ENCODE measurements around the gene UVRAG. TPM values are rescaled to one million over a fixed set of nuclear protein-coding genes. Genes with fewer than 3 reads are reported as not detected.
A peak's percentile ranks its signal among the peaks of the same experiment; 100 is the strongest.

UVRAG gene
- total and polyA plus RNA-seq, 5 donors from 2014 or later: 13.7 to 37.2 (median 16.6) TPM

GRCh38 chr11:75821202-75821601 is 6.2 kb downstream of the UVRAG start:
- Histone ChIP-seq H3K36me3 (ENCODE audit: control insufficient read depth, insufficient read depth, low read length) (peaks cover 6% of the 10 kb centered on the region), H3K27ac (ENCODE audit: insufficient read depth, low read length, poor library complexity, severe bottlenecking) (no peak overlapping the region), H3K4me1 (ENCODE audit: control insufficient read depth, insufficient read depth, low read length, poor library complexity, severe bottlenecking) (peaks cover 35% of the 10 kb centered on the region), H3K4me3 (ENCODE audit: low read depth, low read length) (no peak overlapping the region), H3K9me3 (ENCODE audit: control insufficient read depth in 2 of 2, low read length in 2 of 2) (no peaks in the 10 kb centered on the region), H3K27me3 (ENCODE audit: control insufficient read depth, insufficient read depth, low read length) (no peaks in the 10 kb centered on the region)
- peaks cover 26% of the 10 kb centered on the region for H3K36me3 Mint-ChIP-seq
- peaks cover 15 to 62% (median 41%) of the 10 kb centered on the region in 4 donors for H3K4me1 Mint-ChIP-seq
- no peaks in the 10 kb centered on the region for H3K9me3 Mint-ChIP-seq
- H3K27me3 Mint-ChIP-seq: no peaks in the 10 kb centered on the region
- H3K27ac Mint-ChIP-seq: peak overlapping the region in 1 of 3 donors; percentile 66
- H3K4me3 Mint-ChIP-seq: peak overlapping the region in 2 of 4 donors; percentile 47 to 52
- DNase-seq (no peak), ATAC-seq (ENCODE audit: low read depth in 2 of 2) (no peak)

GRCh38 chr11:75822541-75822940 is 7.5 kb downstream of the UVRAG start:
- Mint-ChIP-seq H3K27ac (peak overlapping the region in 1 of 3 donors; percentile 88), H3K4me1 (peaks cover 21 to 72% (median 50%) of the 10 kb centered on the region in 4 donors), H3K4me3 (peak overlapping the region in 3 of 4 donors; percentile 30 to 68 (median 38)), H3K36me3 (peaks cover 31% of the 10 kb centered on the region), H3K27me3 (no peaks in the 10 kb centered on the region), H3K9me3 (no peaks in the 10 kb centered on the region)
- no peak for DNase-seq
- Histone ChIP-seq H3K27ac (ENCODE audit: insufficient read depth, low read length, poor library complexity, severe bottlenecking) (no peak overlapping the region), H3K27me3 (ENCODE audit: control insufficient read depth, insufficient read depth, low read length) (no peaks in the 10 kb centered on the region), H3K9me3 (ENCODE audit: control insufficient read depth in 2 of 2, low read length in 2 of 2) (no peaks in the 10 kb centered on the region), H3K4me3 (ENCODE audit: low read depth, low read length) (no peak overlapping the region), H3K36me3 (ENCODE audit: control insufficient read depth, insufficient read depth, low read length) (peaks cover 6% of the 10 kb centered on the region), H3K4me1 (ENCODE audit: control insufficient read depth, insufficient read depth, low read length, poor library complexity, severe bottlenecking) (peaks cover 23% of the 10 kb centered on the region)
- no peak for ATAC-seq (ENCODE audit: low read depth in 2 of 2)

GRCh38 chr11:75823415-75823814 is 8.4 kb downstream of the UVRAG start:
- peak overlapping the region; percentile 45 for H3K27ac ChIP-seq (ENCODE audit: insufficient read depth, low read length, poor library complexity, severe bottlenecking)
- Mint-ChIP-seq H3K4me1 (peaks cover 18 to 70% (median 49%) of the 10 kb centered on the region in 4 donors), H3K4me3 (peak overlapping the region; percentile 21 to 43 (median 35))

GRCh38 chr11:75823946-75824345 is 8.9 kb downstream of the UVRAG start:
- Histone ChIP-seq H3K4me3 (ENCODE audit: low read depth, low read length) (peak overlapping the region; percentile 69), H3K36me3 (ENCODE audit: control insufficient read depth, insufficient read depth, low read length) (peaks cover 6% of the 10 kb centered on the region), H3K27me3 (ENCODE audit: control insufficient read depth, insufficient read depth, low read length) (no peaks in the 10 kb centered on the region), H3K4me1 (ENCODE audit: control insufficient read depth, insufficient read depth, low read length, poor library complexity, severe bottlenecking) (peaks cover 21% of the 10 kb centered on the region), H3K27ac (ENCODE audit: insufficient read depth, low read length, poor library complexity, severe bottlenecking) (peak overlapping the region; percentile 45), H3K9me3 (ENCODE audit: control insufficient read depth in 2 of 2, low read length in 2 of 2) (no peaks in the 10 kb centered on the region)
- peak overlapping the region in 2 of 3 donors; percentile 54 to 58 for H3K27ac Mint-ChIP-seq
- no peak for DNase-seq
- peak overlapping the region; percentile 6 to 77 (median 30) for H3K4me3 Mint-ChIP-seq
- H3K9me3 Mint-ChIP-seq: no peaks in the 10 kb centered on the region
- ATAC-seq (ENCODE audit: low read depth in 2 of 2): no peak
- peaks cover 18 to 65% (median 45%) of the 10 kb centered on the region in 4 donors for H3K4me1 Mint-ChIP-seq
- H3K36me3 Mint-ChIP-seq: peaks cover 31% of the 10 kb centered on the region
- H3K27me3 Mint-ChIP-seq: no peaks in the 10 kb centered on the region

More at GRCh38 chr11:75823415-75823814, 8.4 kb downstream of the UVRAG start:
- DNase-seq (peak in 1 of 3 donors; percentile 35), ATAC-seq (ENCODE audit: low read depth in 2 of 2) (peak; percentile 38 to 47)
- Mint-ChIP-seq H3K36me3 (peaks cover 31% of the 10 kb centered on the region), H3K27ac (peak overlapping the region in 1 of 3 donors; percentile 58), H3K27me3 (no peaks in the 10 kb centered on the region), H3K9me3 (no peaks in the 10 kb centered on the region)
- Histone ChIP-seq H3K36me3 (ENCODE audit: control insufficient read depth, insufficient read depth, low read length) (peaks cover 6% of the 10 kb centered on the region), H3K27me3 (ENCODE audit: control insufficient read depth, insufficient read depth, low read length) (no peaks in the 10 kb centered on the region), H3K4me1 (ENCODE audit: control insufficient read depth, insufficient read depth, low read length, poor library complexity, severe bottlenecking) (peaks cover 21% of the 10 kb centered on the region), H3K4me3 (ENCODE audit: low read depth, low read length) (peak overlapping the region; percentile 69), H3K9me3 (ENCODE audit: control insufficient read depth in 2 of 2, low read length in 2 of 2) (no peaks in the 10 kb centered on the region)

GRCh38 chr11:75826461-75827230 is 11.6 kb downstream of the UVRAG start:
- H3K36me3 Mint-ChIP-seq: peaks cover 27% of the 10 kb centered on the region
- H3K9me3 Mint-ChIP-seq: no peaks in the 10 kb centered on the region
- no peak overlapping the region for H3K4me3 ChIP-seq (ENCODE audit: low read depth, low read length)
- no peak overlapping the region for H3K27ac ChIP-seq (ENCODE audit: insufficient read depth, low read length, poor library complexity, severe bottlenecking)
- no peaks in the 10 kb centered on the region for H3K9me3 ChIP-seq (ENCODE audit: control insufficient read depth in 2 of 2, low read length in 2 of 2)
- no peaks in the 10 kb centered on the region for H3K27me3 Mint-ChIP-seq
- H3K27ac Mint-ChIP-seq: peak overlapping the region in 2 of 3 donors; percentile 40 to 78
- DNase-seq: no peak
- H3K4me1 ChIP-seq (ENCODE audit: control insufficient read depth, insufficient read depth, low read length, poor library complexity, severe bottlenecking): peaks cover 16% of the 10 kb centered on the region
- H3K27me3 ChIP-seq (ENCODE audit: control insufficient read depth, insufficient read depth, low read length): no peaks in the 10 kb centered on the region
- no peak for ATAC-seq (ENCODE audit: low read depth in 2 of 2)
- peaks cover 6% of the 10 kb centered on the region for H3K36me3 ChIP-seq (ENCODE audit: control insufficient read depth, insufficient read depth, low read length)
- H3K4me3 Mint-ChIP-seq: peak overlapping the region in 2 of 4 donors; percentile 35 to 40
- H3K4me1 Mint-ChIP-seq: peaks cover 22 to 56% (median 42%) of the 10 kb centered on the region in 4 donors

- H3K9me3 ChIP-seq (ENCODE audit: control insufficient read depth in 2 of 2, low read length in 2 of 2): no peaks in the 10 kb centered on the region
- Mint-ChIP-seq H3K27ac (peak overlapping the region in 1 of 3 donors; percentile 41), H3K4me3 (no peak overlapping the region), H3K9me3 (no peaks in the 10 kb centered on the region), H3K4me1 (peaks cover 22 to 65% (median 42%) of the 10 kb centered on the region in 4 donors), H3K27me3 (no peaks in the 10 kb centered on the region), H3K36me3 (peaks cover 25% of the 10 kb centered on the region)
- no peak overlapping the region for H3K4me3 ChIP-seq (ENCODE audit: low read depth, low read length)
- DNase-seq (no peak), ATAC-seq (ENCODE audit: low read depth in 2 of 2) (no peak)
- H3K36me3 ChIP-seq (ENCODE audit: control insufficient read depth, insufficient read depth, low read length): peaks cover 2% of the 10 kb centered on the region
- H3K27me3 ChIP-seq (ENCODE audit: control insufficient read depth, insufficient read depth, low read length): no peaks in the 10 kb centered on the region
- no peak overlapping the region for H3K27ac ChIP-seq (ENCODE audit: insufficient read depth, low read length, poor library complexity, severe bottlenecking)
- peaks cover 16% of the 10 kb centered on the region for H3K4me1 ChIP-seq (ENCODE audit: control insufficient read depth, insufficient read depth, low read length, poor library complexity, severe bottlenecking)
Measured at GRCh38 chr11:75827562-75827961, 12.6 kb downstream of the UVRAG start.

GRCh38 chr11:75831915-75832502 is 17.0 kb downstream of the UVRAG start:
- Mint-ChIP-seq H3K4me3 (no peak overlapping the region), H3K4me1 (peaks cover 14 to 35% (median 31%) of the 10 kb centered on the region in 4 donors), H3K27me3 (no peaks in the 10 kb centered on the region), H3K9me3 (no peaks in the 10 kb centered on the region), H3K27ac (peak overlapping the region in 1 of 3 donors; percentile 21), H3K36me3 (peaks cover 9% of the 10 kb centered on the region)
- no peak for DNase-seq
- no peaks in the 10 kb centered on the region for H3K27me3 ChIP-seq (ENCODE audit: control insufficient read depth, insufficient read depth, low read length)
- no peaks in the 10 kb centered on the region for H3K9me3 ChIP-seq (ENCODE audit: control insufficient read depth in 2 of 2, low read length in 2 of 2)
- H3K36me3 ChIP-seq (ENCODE audit: control insufficient read depth, insufficient read depth, low read length): no peaks in the 10 kb centered on the region
- H3K4me1 ChIP-seq (ENCODE audit: control insufficient read depth, insufficient read depth, low read length, poor library complexity, severe bottlenecking): no peaks in the 10 kb centered on the region
- ATAC-seq (ENCODE audit: low read depth in 2 of 2): no peak
- H3K4me3 ChIP-seq (ENCODE audit: low read depth, low read length): no peak overlapping the region
- no peak overlapping the region for H3K27ac ChIP-seq (ENCODE audit: insufficient read depth, low read length, poor library complexity, severe bottlenecking)

Measured in CD4-positive, CD25-positive, alpha-beta regulatory T cell (primary cell).